ENCODE results near the gene RASSF3.
A peak's percentile ranks its signal among the peaks of the same experiment; 100 is the strongest.

The RASSF3 gene

DNA sequence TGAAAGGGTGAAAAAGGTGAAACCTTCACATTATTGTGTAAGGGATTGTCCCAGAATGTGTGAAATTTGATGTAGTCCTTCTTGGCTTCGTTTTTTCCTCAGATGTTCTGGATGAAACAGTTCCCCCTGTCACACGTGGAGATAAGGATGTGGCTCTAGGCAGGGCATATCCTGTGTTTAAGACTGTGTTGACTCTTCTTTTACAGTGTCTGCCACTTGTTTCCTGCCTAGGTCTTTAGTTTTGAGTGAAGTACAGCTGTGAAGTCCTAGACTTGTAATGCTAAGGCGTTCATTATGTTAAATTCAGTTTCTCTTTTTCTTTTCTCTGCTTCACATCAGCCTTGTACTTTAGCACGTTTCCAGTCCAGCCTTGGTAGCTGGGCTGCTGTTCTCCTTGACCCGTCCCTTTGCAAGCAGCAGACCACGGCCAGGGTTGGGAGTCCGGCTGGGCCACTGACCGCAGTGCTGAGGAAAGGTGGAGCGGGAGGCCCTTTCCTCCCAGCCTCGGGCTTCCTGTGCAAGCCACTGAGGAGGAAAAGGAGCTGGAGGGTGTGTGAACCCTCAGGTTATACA lies 59.1 kb downstream of the RASSF3 start:
- TF ChIP-seq GABPA (IDR thresholded peaks at IDR 0.05; ENCODE audit: low read depth) (no peak), POLR2AphosphoS5 (IDR thresholded peaks at IDR 0.05; ENCODE audit: low read depth) (no peak), SPI1 (IDR thresholded peaks at IDR 0.05; ENCODE audit: borderline replicate concordance, low read depth) (0 out of 2 replicates have a peak, but pooled peaks have one; percentile 6)
- TF ChIP-seq, protein P1, sequence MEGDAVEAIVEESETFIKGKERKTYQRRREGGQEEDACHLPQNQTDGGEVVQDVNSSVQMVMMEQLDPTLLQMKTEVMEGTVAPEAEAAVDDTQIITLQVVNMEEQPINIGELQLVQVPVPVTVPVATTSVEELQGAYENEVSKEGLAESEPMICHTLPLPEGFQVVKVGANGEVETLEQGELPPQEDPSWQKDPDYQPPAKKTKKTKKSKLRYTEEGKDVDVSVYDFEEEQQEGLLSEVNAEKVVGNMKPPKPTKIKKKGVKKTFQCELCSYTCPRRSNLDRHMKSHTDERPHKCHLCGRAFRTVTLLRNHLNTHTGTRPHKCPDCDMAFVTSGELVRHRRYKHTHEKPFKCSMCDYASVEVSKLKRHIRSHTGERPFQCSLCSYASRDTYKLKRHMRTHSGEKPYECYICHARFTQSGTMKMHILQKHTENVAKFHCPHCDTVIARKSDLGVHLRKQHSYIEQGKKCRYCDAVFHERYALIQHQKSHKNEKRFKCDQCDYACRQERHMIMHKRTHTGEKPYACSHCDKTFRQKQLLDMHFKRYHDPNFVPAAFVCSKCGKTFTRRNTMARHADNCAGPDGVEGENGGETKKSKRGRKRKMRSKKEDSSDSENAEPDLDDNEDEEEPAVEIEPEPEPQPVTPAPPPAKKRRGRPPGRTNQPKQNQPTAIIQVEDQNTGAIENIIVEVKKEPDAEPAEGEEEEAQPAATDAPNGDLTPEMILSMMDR (IDR thresholded peaks at IDR 0.05; ENCODE audit: insufficient read depth, low read length): no peak
- TF ChIP-seq, protein P2, sequence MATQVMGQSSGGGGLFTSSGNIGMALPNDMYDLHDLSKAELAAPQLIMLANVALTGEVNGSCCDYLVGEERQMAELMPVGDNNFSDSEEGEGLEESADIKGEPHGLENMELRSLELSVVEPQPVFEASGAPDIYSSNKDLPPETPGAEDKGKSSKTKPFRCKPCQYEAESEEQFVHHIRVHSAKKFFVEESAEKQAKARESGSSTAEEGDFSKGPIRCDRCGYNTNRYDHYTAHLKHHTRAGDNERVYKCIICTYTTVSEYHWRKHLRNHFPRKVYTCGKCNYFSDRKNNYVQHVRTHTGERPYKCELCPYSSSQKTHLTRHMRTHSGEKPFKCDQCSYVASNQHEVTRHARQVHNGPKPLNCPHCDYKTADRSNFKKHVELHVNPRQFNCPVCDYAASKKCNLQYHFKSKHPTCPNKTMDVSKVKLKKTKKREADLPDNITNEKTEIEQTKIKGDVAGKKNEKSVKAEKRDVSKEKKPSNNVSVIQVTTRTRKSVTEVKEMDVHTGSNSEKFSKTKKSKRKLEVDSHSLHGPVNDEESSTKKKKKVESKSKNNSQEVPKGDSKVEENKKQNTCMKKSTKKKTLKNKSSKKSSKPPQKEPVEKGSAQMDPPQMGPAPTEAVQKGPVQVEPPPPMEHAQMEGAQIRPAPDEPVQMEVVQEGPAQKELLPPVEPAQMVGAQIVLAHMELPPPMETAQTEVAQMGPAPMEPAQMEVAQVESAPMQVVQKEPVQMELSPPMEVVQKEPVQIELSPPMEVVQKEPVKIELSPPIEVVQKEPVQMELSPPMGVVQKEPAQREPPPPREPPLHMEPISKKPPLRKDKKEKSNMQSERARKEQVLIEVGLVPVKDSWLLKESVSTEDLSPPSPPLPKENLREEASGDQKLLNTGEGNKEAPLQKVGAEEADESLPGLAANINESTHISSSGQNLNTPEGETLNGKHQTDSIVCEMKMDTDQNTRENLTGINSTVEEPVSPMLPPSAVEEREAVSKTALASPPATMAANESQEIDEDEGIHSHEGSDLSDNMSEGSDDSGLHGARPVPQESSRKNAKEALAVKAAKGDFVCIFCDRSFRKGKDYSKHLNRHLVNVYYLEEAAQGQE (IDR thresholded peaks at IDR 0.05; ENCODE audit: insufficient replicate concordance, low read depth): peak; percentile 33
- peak overlapping the region; percentile 48 for H3K27ac ChIP-seq (replicated peaks)
- DNase-seq (ENCODE audit: low read depth in 1 of 2, low spot score in 1 of 2): peak; percentile 27 to 51
- H3K27me3 ChIP-seq (ENCODE audit: insufficient read depth, poor library complexity, severe bottlenecking): no peaks in the 10 kb centered on the region
- no peak overlapping the region for H3K4me3 ChIP-seq (replicated peaks; ENCODE audit: insufficient read depth, low read length)

DNA sequence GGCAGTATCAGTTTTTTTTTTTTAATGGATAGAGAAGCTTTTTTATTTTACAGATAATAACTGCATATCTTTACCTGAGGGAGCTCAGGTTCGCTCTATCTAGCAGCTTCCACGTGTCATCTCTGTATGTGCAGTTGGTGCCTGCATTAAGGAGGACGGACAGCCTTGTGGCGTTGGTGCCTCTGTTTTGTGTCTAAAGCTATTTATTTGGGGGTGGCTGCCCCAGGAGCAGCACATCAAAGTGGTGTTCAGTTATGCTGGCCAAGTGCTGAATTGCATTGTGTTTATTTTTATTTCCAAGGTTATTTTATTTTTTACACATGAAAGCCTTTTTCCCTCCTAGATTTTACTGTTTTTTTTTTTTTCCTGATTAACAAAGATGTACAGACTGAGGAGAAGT lies 59.7 kb downstream of the RASSF3 start:
- H3K27ac ChIP-seq (replicated peaks): no peak overlapping the region
- no peak overlapping the region for H3K4me3 ChIP-seq (replicated peaks; ENCODE audit: insufficient read depth, low read length)
- no peak for DNase-seq (ENCODE audit: low read depth in 1 of 2, low spot score in 1 of 2)
- TF ChIP-seq GABPA (IDR thresholded peaks at IDR 0.05; ENCODE audit: low read depth) (no peak), POLR2AphosphoS5 (IDR thresholded peaks at IDR 0.05; ENCODE audit: low read depth) (no peak), SPI1 (IDR thresholded peaks at IDR 0.05; ENCODE audit: borderline replicate concordance, low read depth) (no peak)
- TF ChIP-seq, protein P2 (IDR thresholded peaks at IDR 0.05; ENCODE audit: insufficient replicate concordance, low read depth): no peak
- TF ChIP-seq, protein P1 (IDR thresholded peaks at IDR 0.05; ENCODE audit: insufficient read depth, low read length): no peak
- H3K27me3 ChIP-seq (ENCODE audit: insufficient read depth, poor library complexity, severe bottlenecking): no peaks in the 10 kb centered on the region

DNA sequence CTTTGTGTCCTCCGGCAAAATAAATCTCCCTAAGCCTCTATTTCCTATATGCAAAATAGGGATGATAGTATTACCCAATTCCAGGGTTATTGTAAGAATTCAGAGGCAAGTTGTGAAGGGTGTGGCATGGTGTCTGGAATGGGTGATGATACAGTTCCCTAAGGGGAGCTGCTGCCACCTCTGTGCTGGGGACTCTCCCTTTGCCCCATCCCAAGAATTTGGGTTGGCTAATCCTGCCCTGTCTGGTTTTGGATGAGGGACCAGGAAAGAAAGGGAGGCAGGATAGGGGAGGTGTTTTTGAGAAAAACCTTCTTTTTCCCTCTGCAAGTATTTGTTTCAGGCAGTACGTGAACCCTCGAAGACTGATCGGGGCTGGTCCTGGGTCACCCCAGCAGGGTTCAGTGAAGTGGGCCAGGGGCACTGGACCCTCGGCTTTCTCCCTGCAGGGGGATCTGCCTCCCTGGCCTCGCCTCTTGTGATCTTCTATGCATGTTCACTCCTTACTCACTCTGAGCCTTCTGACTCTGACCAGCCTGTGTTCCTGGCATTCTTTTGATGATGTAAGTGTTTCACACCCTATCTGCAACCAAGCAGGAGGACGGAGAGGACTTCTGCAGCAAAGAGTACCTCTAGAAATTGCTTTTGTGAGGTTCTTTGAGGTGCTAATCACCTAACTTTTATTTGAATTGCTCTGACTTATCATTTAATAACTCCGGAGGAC lies 60.8 kb downstream of the RASSF3 start:
- no peak for DNase-seq (ENCODE audit: low read depth in 1 of 2, low spot score in 1 of 2)
- Histone ChIP-seq H3K27me3 (ENCODE audit: insufficient read depth, poor library complexity, severe bottlenecking) (no peaks in the 10 kb centered on the region), H3K4me3 (replicated peaks; ENCODE audit: insufficient read depth, low read length) (no peak overlapping the region), H3K27ac (replicated peaks) (no peak overlapping the region)
- no peak for TF ChIP-seq SPI1 (IDR thresholded peaks at IDR 0.05; ENCODE audit: borderline replicate concordance, low read depth)

DNA sequence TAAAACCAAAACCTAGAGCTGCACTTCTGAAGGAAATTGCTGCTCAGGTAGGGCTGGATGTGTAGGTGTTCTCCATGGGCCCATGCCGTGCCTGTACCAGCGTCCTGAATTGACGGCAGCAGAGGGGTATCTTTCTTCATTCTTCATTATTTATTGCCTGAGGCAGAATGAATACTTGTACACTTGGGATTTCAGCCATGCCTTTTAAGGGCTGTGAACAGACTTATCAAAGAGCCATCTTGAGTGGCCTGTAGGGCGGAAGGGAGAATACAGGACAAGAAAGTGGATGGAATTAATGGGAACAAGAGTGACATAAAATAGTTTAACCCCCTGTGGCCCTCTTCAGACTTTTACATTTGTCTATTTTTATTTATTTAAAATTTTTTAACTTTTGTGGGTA lies 61.4 kb downstream of the RASSF3 start:
- no peaks in the 10 kb centered on the region for H3K27me3 ChIP-seq (ENCODE audit: insufficient read depth, poor library complexity, severe bottlenecking)
- H3K4me3 ChIP-seq (replicated peaks; ENCODE audit: insufficient read depth, low read length): no peak overlapping the region
- TF ChIP-seq SPI1 (IDR thresholded peaks at IDR 0.05; ENCODE audit: borderline replicate concordance, low read depth) (no peak), POLR2AphosphoS5 (IDR thresholded peaks at IDR 0.05; ENCODE audit: low read depth) (no peak), GABPA (IDR thresholded peaks at IDR 0.05; ENCODE audit: low read depth) (no peak)
- TF ChIP-seq, protein P1 (IDR thresholded peaks at IDR 0.05; ENCODE audit: insufficient read depth, low read length): no peak
- TF ChIP-seq, protein P2 (IDR thresholded peaks at IDR 0.05; ENCODE audit: insufficient replicate concordance, low read depth): no peak
- no peak overlapping the region for H3K27ac ChIP-seq (replicated peaks)
- no peak for DNase-seq (ENCODE audit: low read depth in 1 of 2, low spot score in 1 of 2)

Data from HL-60 (cell line).